ENCODE measurements around the gene PORCN. TPM values are rescaled to one million over a fixed set of nuclear protein-coding genes. Genes with fewer than 3 reads are reported as not detected.

Gene PORCN
- total RNA-seq, 2 donors from 2014 or later: 15.1 to 61.7 TPM

DNA sequence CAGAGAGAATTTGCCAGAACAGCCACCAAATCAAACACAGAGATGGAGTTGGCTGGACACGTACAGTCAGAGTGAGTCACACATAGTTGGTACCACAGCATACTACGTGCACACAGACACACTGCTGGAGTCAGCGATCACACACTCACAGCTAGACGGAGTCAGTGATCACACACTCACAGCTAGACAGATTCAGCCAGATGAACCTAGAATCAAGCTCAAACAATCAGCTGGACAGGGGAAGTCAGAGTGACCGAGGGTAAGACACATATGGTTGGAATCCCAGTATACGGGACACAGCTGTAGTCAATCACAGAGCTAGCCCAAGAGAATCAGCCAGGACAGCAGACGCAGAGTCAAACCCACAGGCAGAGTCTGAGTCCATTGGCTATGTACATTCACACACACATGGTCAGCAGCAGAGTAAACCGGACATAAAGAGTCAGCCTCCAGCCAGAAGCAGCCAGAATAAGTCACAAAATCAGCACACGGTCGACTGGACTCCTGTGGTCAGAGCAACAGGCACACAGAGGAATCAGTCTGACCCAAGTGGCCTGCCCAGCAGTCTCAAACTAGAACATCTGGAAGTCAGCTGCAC, 43.4 kb upstream of the PORCN start:
- H3K9me3 ChIP-seq: no peaks in the 10 kb centered on the region
- H3K4me3 ChIP-seq: no peak overlapping the region
- intact Hi-C loops (cut with DNase I): no loop called here
- H3K27me3 ChIP-seq (replicated peaks; ENCODE audit: insufficient read depth): no peaks in the 10 kb centered on the region
- no peaks in the 10 kb centered on the region for H3K36me3 ChIP-seq
- no peak overlapping the region for H3K27ac ChIP-seq
- DNase-seq (ENCODE audit: low spot score): no peak
- WGBS: 68% methylated on average over 10 of the region's 10 CpGs
- TF ChIP-seq POLR2A (IDR thresholded peaks at IDR 0.05) (no peak), POLR2AphosphoS5 (IDR thresholded peaks at IDR 0.05) (no peak)
- TF ChIP-seq, protein P1, sequence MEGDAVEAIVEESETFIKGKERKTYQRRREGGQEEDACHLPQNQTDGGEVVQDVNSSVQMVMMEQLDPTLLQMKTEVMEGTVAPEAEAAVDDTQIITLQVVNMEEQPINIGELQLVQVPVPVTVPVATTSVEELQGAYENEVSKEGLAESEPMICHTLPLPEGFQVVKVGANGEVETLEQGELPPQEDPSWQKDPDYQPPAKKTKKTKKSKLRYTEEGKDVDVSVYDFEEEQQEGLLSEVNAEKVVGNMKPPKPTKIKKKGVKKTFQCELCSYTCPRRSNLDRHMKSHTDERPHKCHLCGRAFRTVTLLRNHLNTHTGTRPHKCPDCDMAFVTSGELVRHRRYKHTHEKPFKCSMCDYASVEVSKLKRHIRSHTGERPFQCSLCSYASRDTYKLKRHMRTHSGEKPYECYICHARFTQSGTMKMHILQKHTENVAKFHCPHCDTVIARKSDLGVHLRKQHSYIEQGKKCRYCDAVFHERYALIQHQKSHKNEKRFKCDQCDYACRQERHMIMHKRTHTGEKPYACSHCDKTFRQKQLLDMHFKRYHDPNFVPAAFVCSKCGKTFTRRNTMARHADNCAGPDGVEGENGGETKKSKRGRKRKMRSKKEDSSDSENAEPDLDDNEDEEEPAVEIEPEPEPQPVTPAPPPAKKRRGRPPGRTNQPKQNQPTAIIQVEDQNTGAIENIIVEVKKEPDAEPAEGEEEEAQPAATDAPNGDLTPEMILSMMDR (IDR thresholded peaks at IDR 0.05): no peak
- no peaks in the 10 kb centered on the region for H3K4me1 ChIP-seq (replicated peaks)

DNA sequence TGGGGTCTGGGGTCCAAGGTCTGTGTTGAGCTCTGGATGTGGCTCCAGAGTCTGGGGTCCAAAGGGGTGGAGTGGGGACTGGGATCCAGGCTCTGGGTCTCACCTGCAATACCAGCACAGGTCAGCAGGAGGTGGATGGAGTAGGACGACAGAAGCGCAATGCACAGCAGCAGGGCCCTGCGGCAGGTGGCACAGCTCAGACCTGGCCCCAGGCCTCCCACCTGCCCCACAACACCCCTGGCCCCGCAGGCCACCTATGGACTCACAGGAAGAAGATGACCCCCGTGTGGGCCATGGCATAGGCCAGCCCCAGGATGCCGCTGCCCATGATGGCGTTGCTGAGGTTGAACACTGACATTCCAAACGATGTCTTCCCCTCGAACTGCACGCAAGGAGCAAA, 42.1 kb upstream of the PORCN start:
- H3K9me3 ChIP-seq: no peaks in the 10 kb centered on the region
- intact Hi-C loops (cut with DNase I): no loop called here
- no peak overlapping the region for H3K27ac ChIP-seq
- H3K27me3 ChIP-seq (replicated peaks; ENCODE audit: insufficient read depth): no peaks in the 10 kb centered on the region
- WGBS: 83% methylated on average over 8 of the region's 10 CpGs
- H3K36me3 ChIP-seq: no peaks in the 10 kb centered on the region
- TF ChIP-seq POLR2A (IDR thresholded peaks at IDR 0.05): no peak
- TF ChIP-seq POLR2AphosphoS5 (IDR thresholded peaks at IDR 0.05): no peak
- TF ChIP-seq, protein P1 (IDR thresholded peaks at IDR 0.05): no peak
- DNase-seq (ENCODE audit: low spot score): no peak
- no peaks in the 10 kb centered on the region for H3K4me1 ChIP-seq (replicated peaks)
- no peak overlapping the region for H3K4me3 ChIP-seq

DNA sequence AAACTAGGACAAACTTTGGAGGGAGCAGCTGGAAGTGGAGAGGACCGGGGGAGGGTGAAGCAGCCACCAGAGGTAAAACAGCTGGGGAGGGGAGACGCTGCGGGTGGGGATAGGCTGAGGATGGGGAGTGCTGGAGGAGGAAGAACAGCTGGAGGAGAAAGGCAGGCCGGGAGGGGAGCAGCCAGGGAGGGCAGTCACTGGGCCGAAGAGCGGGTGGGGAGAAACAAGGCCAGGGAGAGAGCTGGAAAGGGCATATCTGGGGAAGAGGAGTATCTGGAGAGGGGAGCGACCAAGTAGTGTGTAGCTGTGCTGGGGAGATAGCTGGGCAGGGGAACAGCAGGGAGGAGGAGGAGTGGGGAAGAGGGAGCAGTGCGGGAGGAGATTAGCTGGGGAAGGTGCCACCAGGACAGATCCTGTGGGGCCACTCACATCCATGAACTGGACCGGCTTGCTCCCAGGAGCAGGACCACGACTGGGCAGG, 41.5 kb upstream of the PORCN start:
- intact Hi-C loops (cut with DNase I): no loop called here
- no peaks in the 10 kb centered on the region for H3K36me3 ChIP-seq
- no peak overlapping the region for H3K4me3 ChIP-seq
- no peak overlapping the region for H3K27ac ChIP-seq
- no peaks in the 10 kb centered on the region for H3K4me1 ChIP-seq (replicated peaks)
- no peaks in the 10 kb centered on the region for H3K9me3 ChIP-seq
- DNase-seq (ENCODE audit: low spot score): no peak
- 35% methylated on average over 10 of the region's 10 CpGs for WGBS
- no peaks in the 10 kb centered on the region for H3K27me3 ChIP-seq (replicated peaks; ENCODE audit: insufficient read depth)
- no peak for TF ChIP-seq POLR2AphosphoS5 (IDR thresholded peaks at IDR 0.05)
- TF ChIP-seq POLR2A (IDR thresholded peaks at IDR 0.05): no peak
- TF ChIP-seq, protein P1 (IDR thresholded peaks at IDR 0.05): no peak

DNA sequence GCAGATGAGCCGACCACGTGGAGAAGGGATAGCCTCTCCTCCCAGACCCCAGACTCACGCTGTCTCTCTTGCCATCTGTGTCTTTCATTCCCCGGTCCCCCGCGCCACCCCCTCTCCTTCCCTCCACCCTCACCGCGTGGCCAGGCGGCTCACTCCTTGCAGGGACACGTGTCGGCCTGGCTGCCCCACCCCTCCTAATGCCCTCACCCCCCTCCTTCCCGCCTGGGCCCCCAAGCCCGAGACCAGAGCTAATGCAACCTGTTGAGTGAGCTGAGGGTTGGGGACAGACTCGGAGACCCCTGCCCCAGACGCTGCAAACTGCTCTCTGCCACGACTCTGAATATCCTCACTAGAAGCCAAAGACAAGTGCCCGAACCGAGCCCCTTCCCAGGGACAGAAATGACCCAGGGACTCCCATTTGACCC, 40.5 kb upstream of the PORCN start:
- 5% methylated on average over 15 of the region's 18 CpGs for WGBS
- no peak for TF ChIP-seq POLR2A (IDR thresholded peaks at IDR 0.05)
- no peak for TF ChIP-seq POLR2AphosphoS5 (IDR thresholded peaks at IDR 0.05)
- TF ChIP-seq, protein P1 (IDR thresholded peaks at IDR 0.05): no peak
- H3K9me3 ChIP-seq: no peaks in the 10 kb centered on the region
- no peaks in the 10 kb centered on the region for H3K27me3 ChIP-seq (replicated peaks; ENCODE audit: insufficient read depth)
- intact Hi-C loops (cut with DNase I): no loop called here
- H3K4me1 ChIP-seq (replicated peaks): no peaks in the 10 kb centered on the region
- H3K36me3 ChIP-seq: no peaks in the 10 kb centered on the region
- no peak overlapping the region for H3K4me3 ChIP-seq
- DNase-seq (ENCODE audit: low spot score): no peak
- no peak overlapping the region for H3K27ac ChIP-seq
